ENCODE results near the gene IRAG1. TPM values are rescaled to one million over a fixed set of nuclear protein-coding genes. Genes with fewer than 3 reads are reported as not detected.

The IRAG1 gene
- total and polyA plus RNA-seq, 2 experiments from 2014 or later = 1.5 to 2.7 TPM

DNA sequence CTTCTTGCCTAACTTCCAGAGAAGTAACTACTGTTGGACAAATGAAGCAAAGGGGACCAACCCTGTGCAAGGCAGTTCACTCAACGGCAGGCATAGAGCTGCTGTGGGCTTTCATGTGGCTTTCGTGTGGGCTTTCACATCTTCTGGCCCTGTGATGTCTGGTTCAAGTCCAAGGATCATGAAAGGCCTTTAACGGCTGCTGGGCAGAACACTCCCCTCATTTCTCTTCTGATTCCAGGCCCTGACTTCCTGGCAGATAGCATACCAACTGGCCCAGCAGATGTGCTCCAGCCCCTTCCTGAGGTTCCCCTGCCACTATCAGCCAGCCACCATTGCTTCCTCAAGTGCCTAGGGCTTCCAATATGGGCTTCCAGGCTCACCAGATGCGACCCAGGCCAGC is 28.8 kb upstream of the IRAG1 start:
- Mint-ChIP-seq H3K27me3 (ENCODE audit: insufficient read depth, low read depth, poor library complexity) (peaks cover 4% of the 10 kb centered on the region), H3K36me3 (ENCODE audit: low read depth) (no peaks in the 10 kb centered on the region; the same call in 2 of the 3 replicates), H3K27ac (no peak overlapping the region), H3K4me3 (no peak overlapping the region), H3K9me3 (no peaks in the 10 kb centered on the region), H3K4me1 (no peaks in the 10 kb centered on the region)
- Histone ChIP-seq H3F3A (replicated peaks; ENCODE audit: low read depth) (no peaks in the 10 kb centered on the region), H3K27ac (ENCODE audit: low read depth) (no peak overlapping the region), H3K4me3 (no peak overlapping the region), H3K4me2 (no peak overlapping the region), H3K4me1 (ENCODE audit: insufficient read depth) (no peaks in the 10 kb centered on the region), H3K9me2 (ENCODE audit: insufficient read depth) (0 out of 2 replicates have a peak, but pooled peaks cover 8% of the 10 kb centered on the region), H4K20me1 (replicated peaks; ENCODE audit: insufficient read depth) (no peaks in the 10 kb centered on the region), H3K27me3 (ENCODE audit: insufficient read depth) (no peaks in the 10 kb centered on the region), H3K36me3 (ENCODE audit: insufficient read depth) (no peaks in the 10 kb centered on the region), H2AFZ (no peak overlapping the region), H3K79me2 (replicated peaks; ENCODE audit: insufficient read depth) (no peaks in the 10 kb centered on the region)
- DNase-seq (ENCODE audit: low spot score) = no peak
- no peak for ATAC-seq
- TF ChIP-seq, protein P1, sequence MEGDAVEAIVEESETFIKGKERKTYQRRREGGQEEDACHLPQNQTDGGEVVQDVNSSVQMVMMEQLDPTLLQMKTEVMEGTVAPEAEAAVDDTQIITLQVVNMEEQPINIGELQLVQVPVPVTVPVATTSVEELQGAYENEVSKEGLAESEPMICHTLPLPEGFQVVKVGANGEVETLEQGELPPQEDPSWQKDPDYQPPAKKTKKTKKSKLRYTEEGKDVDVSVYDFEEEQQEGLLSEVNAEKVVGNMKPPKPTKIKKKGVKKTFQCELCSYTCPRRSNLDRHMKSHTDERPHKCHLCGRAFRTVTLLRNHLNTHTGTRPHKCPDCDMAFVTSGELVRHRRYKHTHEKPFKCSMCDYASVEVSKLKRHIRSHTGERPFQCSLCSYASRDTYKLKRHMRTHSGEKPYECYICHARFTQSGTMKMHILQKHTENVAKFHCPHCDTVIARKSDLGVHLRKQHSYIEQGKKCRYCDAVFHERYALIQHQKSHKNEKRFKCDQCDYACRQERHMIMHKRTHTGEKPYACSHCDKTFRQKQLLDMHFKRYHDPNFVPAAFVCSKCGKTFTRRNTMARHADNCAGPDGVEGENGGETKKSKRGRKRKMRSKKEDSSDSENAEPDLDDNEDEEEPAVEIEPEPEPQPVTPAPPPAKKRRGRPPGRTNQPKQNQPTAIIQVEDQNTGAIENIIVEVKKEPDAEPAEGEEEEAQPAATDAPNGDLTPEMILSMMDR (conservative IDR thresholded peaks at IDR 0.05; ENCODE audit: low read depth in 2 of 2) = no peak
- TF ChIP-seq, protein P2, sequence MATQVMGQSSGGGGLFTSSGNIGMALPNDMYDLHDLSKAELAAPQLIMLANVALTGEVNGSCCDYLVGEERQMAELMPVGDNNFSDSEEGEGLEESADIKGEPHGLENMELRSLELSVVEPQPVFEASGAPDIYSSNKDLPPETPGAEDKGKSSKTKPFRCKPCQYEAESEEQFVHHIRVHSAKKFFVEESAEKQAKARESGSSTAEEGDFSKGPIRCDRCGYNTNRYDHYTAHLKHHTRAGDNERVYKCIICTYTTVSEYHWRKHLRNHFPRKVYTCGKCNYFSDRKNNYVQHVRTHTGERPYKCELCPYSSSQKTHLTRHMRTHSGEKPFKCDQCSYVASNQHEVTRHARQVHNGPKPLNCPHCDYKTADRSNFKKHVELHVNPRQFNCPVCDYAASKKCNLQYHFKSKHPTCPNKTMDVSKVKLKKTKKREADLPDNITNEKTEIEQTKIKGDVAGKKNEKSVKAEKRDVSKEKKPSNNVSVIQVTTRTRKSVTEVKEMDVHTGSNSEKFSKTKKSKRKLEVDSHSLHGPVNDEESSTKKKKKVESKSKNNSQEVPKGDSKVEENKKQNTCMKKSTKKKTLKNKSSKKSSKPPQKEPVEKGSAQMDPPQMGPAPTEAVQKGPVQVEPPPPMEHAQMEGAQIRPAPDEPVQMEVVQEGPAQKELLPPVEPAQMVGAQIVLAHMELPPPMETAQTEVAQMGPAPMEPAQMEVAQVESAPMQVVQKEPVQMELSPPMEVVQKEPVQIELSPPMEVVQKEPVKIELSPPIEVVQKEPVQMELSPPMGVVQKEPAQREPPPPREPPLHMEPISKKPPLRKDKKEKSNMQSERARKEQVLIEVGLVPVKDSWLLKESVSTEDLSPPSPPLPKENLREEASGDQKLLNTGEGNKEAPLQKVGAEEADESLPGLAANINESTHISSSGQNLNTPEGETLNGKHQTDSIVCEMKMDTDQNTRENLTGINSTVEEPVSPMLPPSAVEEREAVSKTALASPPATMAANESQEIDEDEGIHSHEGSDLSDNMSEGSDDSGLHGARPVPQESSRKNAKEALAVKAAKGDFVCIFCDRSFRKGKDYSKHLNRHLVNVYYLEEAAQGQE (IDR thresholded peaks at IDR 0.05; ENCODE audit: unreplicated experiment) = no peak
- TF ChIP-seq POLR2AphosphoS5 (IDR thresholded peaks at IDR 0.05; ENCODE audit: low read depth) (no peak), STAT1 (IDR thresholded peaks at IDR 0.05; ENCODE audit: unreplicated experiment) (no peak), EZH2phosphoT487 (IDR thresholded peaks at IDR 0.05; ENCODE audit: unreplicated experiment) (no peak), ZNF331 (CRISPR knock-in tag; IDR thresholded peaks at IDR 0.05; ENCODE audit: low read depth) (no peak), CREB1 (CRISPR knock-in tag; IDR thresholded peaks at IDR 0.05; ENCODE audit: low read depth) (no peak), NANOG (IDR thresholded peaks at IDR 0.05; ENCODE audit: borderline replicate concordance) (no peak), ZNF114 (CRISPR knock-in tag; IDR thresholded peaks at IDR 0.05) (no peak), ZNF462 (CRISPR knock-in tag; IDR thresholded peaks at IDR 0.05) (no peak), EZH2 (IDR thresholded peaks at IDR 0.05; ENCODE audit: low read depth, unreplicated experiment) (no peak), JUNB (IDR thresholded peaks at IDR 0.05; ENCODE audit: unreplicated experiment) (no peak)
- TF ChIP-seq, protein P3, sequence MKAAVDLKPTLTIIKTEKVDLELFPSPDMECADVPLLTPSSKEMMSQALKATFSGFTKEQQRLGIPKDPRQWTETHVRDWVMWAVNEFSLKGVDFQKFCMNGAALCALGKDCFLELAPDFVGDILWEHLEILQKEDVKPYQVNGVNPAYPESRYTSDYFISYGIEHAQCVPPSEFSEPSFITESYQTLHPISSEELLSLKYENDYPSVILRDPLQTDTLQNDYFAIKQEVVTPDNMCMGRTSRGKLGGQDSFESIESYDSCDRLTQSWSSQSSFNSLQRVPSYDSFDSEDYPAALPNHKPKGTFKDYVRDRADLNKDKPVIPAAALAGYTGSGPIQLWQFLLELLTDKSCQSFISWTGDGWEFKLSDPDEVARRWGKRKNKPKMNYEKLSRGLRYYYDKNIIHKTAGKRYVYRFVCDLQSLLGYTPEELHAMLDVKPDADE (IDR thresholded peaks at IDR 0.05) = no peak
